GM12801 (cell line): ENCODE measurements around the gene NLRP4.

Experiments
- TF ChIP-seq, protein P1 (sequence below): IDR thresholded peaks from one replicate; pipeline ENCODE4 v1.5.1; 2011; ENCODE audit warnings: control low read depth; ENCODE audit not compliant: insufficient read length; ENCODE audit errors: extremely low read depth

Gene NLRP4

DNA sequence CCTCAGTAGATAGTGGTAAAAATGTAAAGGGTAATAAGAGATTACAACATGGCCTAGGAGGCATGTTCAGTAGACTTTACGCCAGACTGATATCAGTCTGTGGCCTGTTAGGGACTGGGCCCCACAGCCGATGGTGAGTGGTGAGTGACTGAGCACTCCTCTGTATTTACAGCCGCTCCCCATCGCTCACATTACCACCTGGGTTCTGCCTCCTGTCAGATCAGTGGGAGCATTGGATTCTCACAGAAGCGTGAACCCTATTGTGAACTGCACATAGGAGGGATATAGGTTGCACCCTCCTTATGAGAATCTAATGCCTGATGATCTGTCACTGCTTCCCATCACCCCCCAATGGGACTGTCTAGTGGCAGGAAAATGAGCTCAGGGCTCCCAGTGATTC is 22.4 kb upstream of the NLRP4 start:
- TF ChIP-seq, protein P1, sequence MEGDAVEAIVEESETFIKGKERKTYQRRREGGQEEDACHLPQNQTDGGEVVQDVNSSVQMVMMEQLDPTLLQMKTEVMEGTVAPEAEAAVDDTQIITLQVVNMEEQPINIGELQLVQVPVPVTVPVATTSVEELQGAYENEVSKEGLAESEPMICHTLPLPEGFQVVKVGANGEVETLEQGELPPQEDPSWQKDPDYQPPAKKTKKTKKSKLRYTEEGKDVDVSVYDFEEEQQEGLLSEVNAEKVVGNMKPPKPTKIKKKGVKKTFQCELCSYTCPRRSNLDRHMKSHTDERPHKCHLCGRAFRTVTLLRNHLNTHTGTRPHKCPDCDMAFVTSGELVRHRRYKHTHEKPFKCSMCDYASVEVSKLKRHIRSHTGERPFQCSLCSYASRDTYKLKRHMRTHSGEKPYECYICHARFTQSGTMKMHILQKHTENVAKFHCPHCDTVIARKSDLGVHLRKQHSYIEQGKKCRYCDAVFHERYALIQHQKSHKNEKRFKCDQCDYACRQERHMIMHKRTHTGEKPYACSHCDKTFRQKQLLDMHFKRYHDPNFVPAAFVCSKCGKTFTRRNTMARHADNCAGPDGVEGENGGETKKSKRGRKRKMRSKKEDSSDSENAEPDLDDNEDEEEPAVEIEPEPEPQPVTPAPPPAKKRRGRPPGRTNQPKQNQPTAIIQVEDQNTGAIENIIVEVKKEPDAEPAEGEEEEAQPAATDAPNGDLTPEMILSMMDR, result no peak

- TF ChIP-seq, protein P1, result no peak
Measured at GRCh38 chr19:55820037-55820436, 16.3 kb upstream of the NLRP4 start.

DNA sequence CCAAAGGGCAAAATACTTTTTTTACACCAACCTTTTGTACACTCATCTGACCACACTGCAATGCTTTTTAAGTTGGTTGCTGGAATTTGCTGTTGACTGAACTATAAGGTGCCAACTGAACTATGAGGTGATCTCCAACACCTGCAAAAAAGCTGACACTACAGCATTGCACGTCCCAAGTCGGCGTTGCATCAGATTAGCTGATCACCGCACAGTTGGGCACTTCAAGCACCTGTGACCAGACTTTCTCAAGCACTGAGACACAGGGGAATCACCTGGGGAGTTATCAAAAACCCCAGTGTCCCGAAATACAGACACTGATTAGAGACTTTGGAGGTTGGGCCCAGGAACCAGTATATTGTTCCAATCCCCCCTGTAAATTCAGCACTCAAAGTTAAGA is 5.7 kb upstream of the NLRP4 start:
- TF ChIP-seq, protein P1, result no peak

GRCh38 chr19:55831846-55832245 is 4.5 kb upstream of the NLRP4 start, which contains the start of gene NLRP11:
TSS of gene NLRP11 (minus strand) at chr19:55831999. CDS start at chr19:55818174, 13,825 bp downstream.
- TF ChIP-seq, protein P1, result no peak

GRCh38 chr19:55832676-55833075 is 3.7 kb upstream of the NLRP4 start:
- TF ChIP-seq, protein P1, result no peak

GRCh38 chr19:55838251-55838650 is 1.9 kb downstream of the NLRP4 start:
- TF ChIP-seq, protein P1, result no peak

DNA sequence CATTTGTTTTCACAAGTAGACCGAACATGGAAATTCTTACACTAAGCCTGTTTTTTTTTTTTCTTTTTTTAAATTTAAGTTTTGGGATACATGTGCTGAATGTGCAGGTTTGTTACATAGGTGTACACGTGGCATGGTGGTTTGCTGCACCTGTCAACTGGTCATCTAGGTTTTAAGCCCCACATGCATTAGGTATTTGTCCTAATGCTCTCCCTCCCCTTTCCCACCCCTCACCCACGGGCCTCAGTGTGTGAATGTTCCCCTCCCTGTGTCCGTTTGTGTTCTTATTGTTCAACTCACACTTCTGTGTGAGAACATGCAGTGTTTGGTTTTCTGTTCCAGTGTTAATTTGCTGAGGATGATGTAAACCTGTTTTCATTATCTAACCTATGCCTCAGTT is 2.6 kb downstream of the NLRP4 start:
- TF ChIP-seq, protein P1, result no peak

DNA sequence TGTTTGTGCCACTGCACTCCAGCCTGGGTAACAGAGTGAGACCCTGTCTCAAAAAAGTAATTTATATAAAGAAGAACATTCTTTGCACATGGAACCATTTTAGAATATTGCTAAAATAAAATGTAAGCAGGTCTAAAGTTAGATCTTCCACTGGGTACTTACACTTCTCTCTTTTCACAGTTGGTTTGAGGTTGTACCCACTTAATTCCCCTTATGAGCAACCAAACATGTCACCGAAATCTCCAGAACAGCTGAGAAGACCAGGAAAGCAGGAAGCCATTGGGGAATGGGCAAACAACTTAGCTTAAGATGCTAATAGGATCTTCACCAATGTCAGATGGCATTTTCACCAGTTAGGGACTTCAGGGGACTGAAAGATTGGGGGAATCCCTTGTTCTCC is 18.8 kb downstream of the NLRP4 start:
- TF ChIP-seq, protein P1, result no peak
